Caco-2 (cell line): ENCODE results near the gene NEK11. TPM values are rescaled to one million over a fixed set of nuclear protein-coding genes. Genes with fewer than 3 reads are reported as not detected.

Experiments used
- BruUV-seq: library from RNA; stranded (reverse); fragments of 400-500 nt; replicated peaks from 2 replicates; lab custom pipeline; 2021; lab: Mats Ljungman, UMichigan
- CTCF ChIA-PET: fragments of 300-600 bp; sonication (Branson Sonifier 250); formaldehyde crosslinking; loops from one replicate; lab custom pipeline; 2022; ENCODE audit warnings: antibody characterized with exemption; lab: Charles Lee
- POLR2A ChIA-PET: fragments of 300-600 bp; sonication (Branson Sonifier 250); formaldehyde crosslinking; loops from one replicate; lab custom pipeline; 2022; ENCODE audit warnings: antibody characterized with exemption; lab: Charles Lee
- DNase-seq, 2 experiments: peaks; one replicate each; pipeline versions ENCODE4 v3.0.0 to v3.0.0-alpha.2; 2020 to 2022
- H3K27me3 ChIP-seq: replicated peaks from 2 replicates; pipeline ENCODE4 v1.6.0; 2011; ENCODE audit warnings: low read length; ENCODE audit not compliant: control insufficient read depth, insufficient read depth
- H3K36me3 ChIP-seq: 2 replicates; pipeline ENCODE4 v1.5.1; 2011; ENCODE audit warnings: low read length; ENCODE audit not compliant: control insufficient read depth, insufficient read depth
- H3K4me1 ChIP-seq: fragments of 250-450 bp; sonication (Bioruptor Pico); 2 replicates; pipeline ENCODE4 v1.5.1; 2020; ENCODE audit warnings: mild to moderate bottlenecking
- H3K4me3 ChIP-seq: 2 replicates; pipeline ENCODE4 v1.5.1; 2011; ENCODE audit warnings: low read depth, mild to moderate bottlenecking, control low read depth, low read length
- H3K9me3 ChIP-seq: fragments of 250-450 bp; sonication (Bioruptor Pico); 2 replicates; pipeline ENCODE4 v1.5.1; 2020; ENCODE audit warnings: mild to moderate bottlenecking, moderate library complexity
- H3K27ac Mint-ChIP-seq: one replicate; pipeline ENCODE4 v1.8.0; 2022; ENCODE audit warnings: mixed read lengths; ENCODE audit not compliant: unreplicated experiment
- H3K27me3 Mint-ChIP-seq: one replicate; pipeline ENCODE4 v1.8.0; 2022; ENCODE audit warnings: mixed read lengths; ENCODE audit not compliant: insufficient read depth, unreplicated experiment
- H3K36me3 Mint-ChIP-seq: one replicate; pipeline ENCODE4 v1.8.0; 2022; ENCODE audit warnings: mild to moderate bottlenecking, mixed read lengths; ENCODE audit not compliant: insufficient read depth, unreplicated experiment
- H3K4me1 Mint-ChIP-seq: one replicate; pipeline ENCODE4 v1.8.0; 2022; ENCODE audit warnings: low read depth, mixed read lengths; ENCODE audit not compliant: unreplicated experiment
- H3K4me3 Mint-ChIP-seq: one replicate; pipeline ENCODE4 v1.8.0; 2022; ENCODE audit warnings: mild to moderate bottlenecking, moderate library complexity, mixed read lengths; ENCODE audit not compliant: unreplicated experiment
- H3K9me3 Mint-ChIP-seq: one replicate; pipeline ENCODE4 v1.8.0; 2022; ENCODE audit warnings: mixed read lengths; ENCODE audit not compliant: unreplicated experiment
- CTCF ChIP-seq, 2 experiments: fragments of 200-600 bp in 1 of 2; IDR thresholded peaks; 1 replicate in 1 of 2; 2 replicates in 1 of 2; pipeline versions ENCODE4 v1.5.1 to v1.8.0; 2011 to 2022; ENCODE audit warnings: antibody characterized with exemption in 1 of 2, control low read depth in 1 of 2, inconsistent platforms in 1 of 2, low read depth in 1 of 2, low read length in 1 of 2, mild to moderate bottlenecking in 1 of 2, moderate library complexity in 1 of 2; ENCODE audit not compliant: insufficient read depth in 1 of 2, severe bottlenecking in 1 of 2, unreplicated experiment in 1 of 2
- intact Hi-C: fragments of 100-400 bp; cut with micrococcal nuclease; formaldehyde crosslinking; loops from one replicate; pipeline ENCODE4 v1.10.0; 2022; ENCODE audit not compliant: unreplicated experiment
- total RNA-seq: library from RNA; stranded (reverse); gene quantifications from 2 replicates; pipeline ENCODE4 v1.2.3, GENCODE V29; 2022

NEK11 gene
- total RNA-seq, 1 experiment from 2014 or later = 4.4 TPM

- DNase-seq = no peak
- Mint-ChIP-seq H3K27me3 (no peaks in the 10 kb centered on the region), H3K9me3 (no peaks in the 10 kb centered on the region), H3K27ac (no peak overlapping the region), H3K4me3 (no peak overlapping the region), H3K4me1 (no peaks in the 10 kb centered on the region), H3K36me3 (no peaks in the 10 kb centered on the region)
- H3K36me3 ChIP-seq = no peaks in the 10 kb centered on the region
- no peaks in the 10 kb centered on the region for H3K9me3 ChIP-seq
- intact Hi-C loops = no loop called here
- BruUV-seq = no TSS peak
- ChIA-PET CTCF (no interaction called here), POLR2A (no interaction called here)
- no peaks in the 10 kb centered on the region for H3K4me1 ChIP-seq
- no peak overlapping the region for H3K4me3 ChIP-seq
- no peaks in the 10 kb centered on the region for H3K27me3 ChIP-seq
- no peak for TF ChIP-seq CTCF (IDR thresholded peaks at IDR 0.05; ENCODE audit: insufficient read depth in 1 of 2, low read depth in 1 of 2, low read length in 1 of 2, severe bottlenecking in 1 of 2, unreplicated experiment in 1 of 2)
These were observed 168.1 kb downstream of the NEK11 start for GRCh38 chr3:131194816-131195215.

- H3K4me1 Mint-ChIP-seq = no peaks in the 10 kb centered on the region
- H3K27me3 Mint-ChIP-seq = no peaks in the 10 kb centered on the region
- no peak overlapping the region for H3K4me3 Mint-ChIP-seq
- no peak overlapping the region for H3K27ac Mint-ChIP-seq
- H3K27me3 ChIP-seq = no peaks in the 10 kb centered on the region
- H3K36me3 Mint-ChIP-seq = no peaks in the 10 kb centered on the region
- H3K9me3 ChIP-seq = no peaks in the 10 kb centered on the region
- no peak for DNase-seq
- intact Hi-C loops = no loop called here
- no peak for TF ChIP-seq CTCF (IDR thresholded peaks at IDR 0.05; ENCODE audit: insufficient read depth in 1 of 2, low read depth in 1 of 2, low read length in 1 of 2, severe bottlenecking in 1 of 2, unreplicated experiment in 1 of 2)
- no peaks in the 10 kb centered on the region for H3K4me1 ChIP-seq
- H3K4me3 ChIP-seq = no peak overlapping the region
- CTCF ChIA-PET = no interaction called here
- POLR2A ChIA-PET = no interaction called here
- H3K36me3 ChIP-seq = no peaks in the 10 kb centered on the region
- H3K9me3 Mint-ChIP-seq = no peaks in the 10 kb centered on the region
- no TSS peak for BruUV-seq
These were observed 174.0 kb downstream of the NEK11 start for GRCh38 chr3:131200636-131201199.

- H3K4me3 ChIP-seq = no peak overlapping the region
- no peaks in the 10 kb centered on the region for H3K36me3 ChIP-seq
- H3K36me3 Mint-ChIP-seq = no peaks in the 10 kb centered on the region
- ChIA-PET POLR2A (no interaction called here), CTCF (no interaction called here)
- H3K9me3 Mint-ChIP-seq = peaks cover 7% of the 10 kb centered on the region
- intact Hi-C loops = no loop called here
- peaks cover 7% of the 10 kb centered on the region for H3K4me1 Mint-ChIP-seq
- H3K27ac Mint-ChIP-seq = no peak overlapping the region
- no peak for TF ChIP-seq CTCF (IDR thresholded peaks at IDR 0.05; ENCODE audit: insufficient read depth in 1 of 2, low read depth in 1 of 2, low read length in 1 of 2, severe bottlenecking in 1 of 2, unreplicated experiment in 1 of 2)
- no peaks in the 10 kb centered on the region for H3K27me3 ChIP-seq
- no peaks in the 10 kb centered on the region for H3K9me3 ChIP-seq
- peaks cover 3% of the 10 kb centered on the region for H3K27me3 Mint-ChIP-seq
- no peaks in the 10 kb centered on the region for H3K4me1 ChIP-seq
- no peak overlapping the region for H3K4me3 Mint-ChIP-seq
- no peak for DNase-seq
- BruUV-seq = no TSS peak
These were observed 189.7 kb downstream of the NEK11 start for GRCh38 chr3:131216330-131216729.
